ENCODE data around the gene ADORA2A.
A peak's percentile ranks its signal among the peaks of the same experiment; 100 is the strongest.

Gene ADORA2A

GRCh38 chr22:24421428-24421931 lies 5.9 kb upstream of the ADORA2A start:
- no peak overlapping the region for H3K27ac ChIP-seq (replicated peaks)
- DNase-seq (ENCODE audit: low read depth in 1 of 2, low spot score in 1 of 2), result peak in 1 of 2 experiments; percentile 39
- TF ChIP-seq CTCF (IDR thresholded peaks at IDR 0.05; ENCODE audit: insufficient read depth, low read length), result no peak
- TF ChIP-seq GABPA (IDR thresholded peaks at IDR 0.05; ENCODE audit: low read depth), result no peak
- no peak for TF ChIP-seq REST (IDR thresholded peaks at IDR 0.05; ENCODE audit: insufficient replicate concordance, low read depth)
- no peak for TF ChIP-seq POLR2AphosphoS5 (IDR thresholded peaks at IDR 0.05; ENCODE audit: low read depth)
- no peak for TF ChIP-seq SPI1 (IDR thresholded peaks at IDR 0.05; ENCODE audit: borderline replicate concordance, low read depth)
- no peaks in the 10 kb centered on the region for H3K27me3 ChIP-seq (ENCODE audit: insufficient read depth, poor library complexity, severe bottlenecking)
- no peak overlapping the region for H3K4me3 ChIP-seq (replicated peaks; ENCODE audit: insufficient read depth, low read length)

- TF ChIP-seq SPI1 (IDR thresholded peaks at IDR 0.05; ENCODE audit: borderline replicate concordance, low read depth) (no peak), POLR2AphosphoS5 (IDR thresholded peaks at IDR 0.05; ENCODE audit: low read depth) (no peak), GABPA (IDR thresholded peaks at IDR 0.05; ENCODE audit: low read depth) (no peak), REST (IDR thresholded peaks at IDR 0.05; ENCODE audit: insufficient replicate concordance, low read depth) (no peak), CTCF (IDR thresholded peaks at IDR 0.05; ENCODE audit: insufficient read depth, low read length) (no peak)
- H3K27ac ChIP-seq (replicated peaks), result no peak overlapping the region
- no peak overlapping the region for H3K4me3 ChIP-seq (replicated peaks; ENCODE audit: insufficient read depth, low read length)
- DNase-seq (ENCODE audit: low read depth in 1 of 2, low spot score in 1 of 2), result no peak
- no peaks in the 10 kb centered on the region for H3K27me3 ChIP-seq (ENCODE audit: insufficient read depth, poor library complexity, severe bottlenecking)
These were observed 5.2 kb upstream of the ADORA2A start for GRCh38 chr22:24422102-24422665.

DNA sequence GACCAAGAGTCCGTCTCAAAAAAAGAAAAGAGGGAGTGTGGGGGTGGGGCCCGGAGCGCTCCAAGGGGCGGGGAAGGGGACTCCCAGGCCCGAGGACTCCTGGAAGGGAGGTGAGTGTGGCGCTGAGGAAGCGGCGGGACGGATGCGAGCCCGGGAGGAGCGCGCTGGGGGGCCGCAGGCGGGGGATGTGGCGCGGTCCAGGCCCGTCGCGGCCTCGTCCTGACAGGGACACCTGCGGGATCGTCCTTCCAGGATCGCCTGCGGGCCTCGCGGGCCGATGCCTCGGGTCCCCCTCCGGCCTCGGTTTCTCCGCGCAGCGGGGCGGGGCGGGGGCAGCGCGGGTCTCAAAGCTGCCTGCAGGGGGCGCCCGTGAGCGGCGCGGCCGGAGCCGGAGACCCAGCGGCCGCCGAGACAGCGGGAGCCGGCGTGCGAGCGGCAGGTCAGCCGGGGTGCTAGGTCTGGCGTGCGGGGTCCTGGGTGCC lies 3.8 kb upstream of the ADORA2A start:
- TF ChIP-seq CTCF (IDR thresholded peaks at IDR 0.05; ENCODE audit: insufficient read depth, low read length), result peak; percentile 18
- no peak for TF ChIP-seq POLR2AphosphoS5 (IDR thresholded peaks at IDR 0.05; ENCODE audit: low read depth)
- Histone ChIP-seq H3K4me3 (replicated peaks; ENCODE audit: insufficient read depth, low read length) (peak overlapping the region; percentile 68), H3K27me3 (ENCODE audit: insufficient read depth, poor library complexity, severe bottlenecking) (no peaks in the 10 kb centered on the region), H3K27ac (replicated peaks) (no peak overlapping the region)
- DNase-seq (ENCODE audit: low read depth in 1 of 2, low spot score in 1 of 2), result peak; percentile 46 to 50

All from HL-60 (cell line).